C4-2B (cell line): ENCODE measurements around the gene TRIM71.

Source experiments
- ZFX ChIP-seq: fragments of 450-650 bp; IDR thresholded peaks from 2 replicates; pipeline ENCODE4 v1.6.1; 2017
- TF ChIP-seq, protein P1 (sequence below): fragments of 450-650 bp; conservative IDR thresholded peaks from 2 replicates; pipeline ENCODE4 v1.5.1; 2017; ENCODE audit warnings: mild to moderate bottlenecking

DNA sequence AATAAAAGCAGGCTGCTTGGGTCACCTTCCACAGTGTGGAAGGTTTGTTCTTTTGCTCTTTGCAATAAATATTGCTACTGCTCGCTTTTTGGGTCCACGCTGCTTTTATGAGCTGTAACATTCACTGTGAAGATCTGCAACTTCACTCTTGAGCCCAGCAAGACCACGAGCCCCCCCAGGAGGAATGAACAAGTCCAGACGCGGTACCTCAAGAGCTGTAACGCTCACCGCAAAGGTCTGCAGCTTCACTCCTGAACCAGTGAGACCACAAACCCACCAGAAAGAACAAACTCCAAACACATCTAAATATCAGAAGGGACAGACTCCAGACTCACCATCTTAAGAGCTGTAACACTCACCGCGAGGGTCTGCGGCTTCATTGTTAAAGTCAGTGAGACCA is 86.2 kb downstream of the TRIM71 start:
- TF ChIP-seq, protein P1, sequence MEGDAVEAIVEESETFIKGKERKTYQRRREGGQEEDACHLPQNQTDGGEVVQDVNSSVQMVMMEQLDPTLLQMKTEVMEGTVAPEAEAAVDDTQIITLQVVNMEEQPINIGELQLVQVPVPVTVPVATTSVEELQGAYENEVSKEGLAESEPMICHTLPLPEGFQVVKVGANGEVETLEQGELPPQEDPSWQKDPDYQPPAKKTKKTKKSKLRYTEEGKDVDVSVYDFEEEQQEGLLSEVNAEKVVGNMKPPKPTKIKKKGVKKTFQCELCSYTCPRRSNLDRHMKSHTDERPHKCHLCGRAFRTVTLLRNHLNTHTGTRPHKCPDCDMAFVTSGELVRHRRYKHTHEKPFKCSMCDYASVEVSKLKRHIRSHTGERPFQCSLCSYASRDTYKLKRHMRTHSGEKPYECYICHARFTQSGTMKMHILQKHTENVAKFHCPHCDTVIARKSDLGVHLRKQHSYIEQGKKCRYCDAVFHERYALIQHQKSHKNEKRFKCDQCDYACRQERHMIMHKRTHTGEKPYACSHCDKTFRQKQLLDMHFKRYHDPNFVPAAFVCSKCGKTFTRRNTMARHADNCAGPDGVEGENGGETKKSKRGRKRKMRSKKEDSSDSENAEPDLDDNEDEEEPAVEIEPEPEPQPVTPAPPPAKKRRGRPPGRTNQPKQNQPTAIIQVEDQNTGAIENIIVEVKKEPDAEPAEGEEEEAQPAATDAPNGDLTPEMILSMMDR, result no peak
- TF ChIP-seq ZFX, result no peak
